Skeletal muscle cell (primary cell): Measurements from ENCODE around the gene LIPG.
A peak's percentile ranks its signal among the peaks of the same experiment; 100 is the strongest.

Experiments
- DNase-seq: peaks from one replicate; pipeline ENCODE4 v3.0.0-alpha.2; 2010; ENCODE audit warnings: low read depth
- H3K4me3 ChIP-seq: 2 replicates; pipeline ENCODE4 v1.5.1; 2011; ENCODE audit warnings: low read depth, mild to moderate bottlenecking, control low read depth, low read length, moderate library complexity

Gene LIPG

DNA sequence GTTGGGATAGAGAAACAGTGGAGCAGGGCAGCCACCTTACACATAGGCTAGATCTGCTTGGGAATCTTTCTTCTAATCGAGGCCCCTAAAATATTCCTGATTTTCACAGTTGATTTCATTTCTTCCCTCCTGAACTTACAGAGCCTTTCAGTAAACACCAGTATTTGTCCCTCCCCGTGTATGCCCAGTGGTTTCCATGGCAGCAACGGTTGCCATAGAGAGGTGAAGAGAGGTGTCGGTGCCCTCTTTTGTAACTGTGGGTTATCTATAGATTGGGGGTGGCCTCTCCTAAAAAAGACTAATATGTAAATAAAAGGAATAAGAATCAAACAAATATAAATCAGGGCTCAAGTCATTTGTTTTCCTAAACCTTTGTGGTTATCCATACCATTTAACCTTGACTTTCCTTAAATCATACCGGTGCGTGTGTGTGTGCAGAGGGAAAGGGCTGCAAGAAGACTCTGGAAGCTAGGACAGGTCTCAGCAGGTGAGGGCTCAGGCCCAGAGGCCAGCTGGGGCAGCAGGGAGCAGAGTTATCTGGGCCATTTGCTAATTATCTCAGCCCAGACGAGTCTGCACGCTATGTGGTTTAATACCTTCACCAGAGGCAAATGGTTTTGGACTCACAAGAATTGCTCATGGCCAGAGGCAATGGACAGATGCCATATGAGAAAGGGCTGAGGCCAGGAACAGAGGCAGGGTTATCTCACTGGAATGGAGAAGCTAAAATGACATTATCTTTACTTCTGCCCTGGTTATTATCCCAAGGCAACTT lies 35.5 kb downstream of the LIPG start:
- H3K4me3 ChIP-seq: no peak overlapping the region
- no peak for DNase-seq

DNA sequence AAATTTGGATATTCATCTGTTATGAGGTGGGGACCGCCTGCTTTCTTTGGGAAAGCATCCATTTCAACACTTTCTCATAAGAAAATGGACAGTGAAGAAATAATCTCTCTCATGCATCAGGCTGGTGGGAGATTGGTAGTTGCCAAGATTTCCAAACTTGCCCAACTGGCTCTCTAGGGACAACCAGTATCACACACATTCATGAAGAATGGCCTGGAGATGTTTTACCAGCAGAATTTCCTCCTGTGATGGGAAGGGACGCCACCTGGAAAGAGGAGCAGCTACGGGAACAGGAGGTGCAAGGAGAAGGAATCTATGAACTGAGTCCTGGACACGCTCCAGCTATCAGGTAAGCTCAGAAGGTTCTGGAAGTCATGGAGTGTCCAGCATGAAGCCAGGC lies 39.4 kb downstream of the LIPG start:
- no peak overlapping the region for H3K4me3 ChIP-seq
- DNase-seq: no peak

DNA sequence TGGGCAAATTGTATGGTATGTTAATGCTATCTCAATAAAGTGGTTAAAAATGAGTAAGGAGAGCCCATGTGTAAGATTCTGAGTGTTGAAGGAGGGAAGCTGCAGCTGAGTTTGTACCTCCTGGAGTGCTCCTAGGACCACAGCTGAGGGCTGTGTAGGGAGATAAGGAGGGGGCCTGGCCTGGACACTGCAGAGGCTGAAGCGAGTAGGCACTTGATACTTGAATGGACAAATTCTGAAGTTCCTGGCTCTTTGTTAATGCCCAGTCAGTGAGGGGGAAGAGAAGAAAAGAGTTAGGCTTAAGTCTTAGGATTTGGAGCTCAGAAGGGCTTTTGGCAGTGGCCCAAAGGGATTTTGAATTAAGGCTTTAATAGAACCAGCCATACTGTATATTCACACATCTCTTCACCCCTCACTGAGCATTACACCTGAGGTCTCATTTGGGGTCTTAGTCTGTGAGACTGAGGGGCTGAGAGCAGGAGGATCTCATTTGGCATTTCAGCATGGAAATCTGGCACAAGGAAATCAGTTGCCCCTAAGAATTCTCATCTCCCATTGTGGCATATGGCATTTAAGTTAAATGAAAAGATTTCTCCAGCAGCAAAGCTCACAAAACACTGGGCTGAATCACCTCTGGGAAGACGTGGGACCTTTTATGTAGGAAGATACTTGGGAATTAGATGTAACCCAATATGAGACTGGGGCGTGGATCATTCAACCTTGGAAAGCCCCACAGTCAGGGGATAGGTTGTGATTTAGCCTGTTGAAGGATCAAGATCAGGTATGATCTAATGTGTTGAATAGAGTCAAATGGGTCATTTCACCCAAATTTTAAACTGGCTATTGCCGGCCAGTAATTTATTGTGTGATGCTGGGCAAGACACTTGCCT lies 46.8 kb downstream of the LIPG start:
- no peak overlapping the region for H3K4me3 ChIP-seq
- DNase-seq: no peak

DNA sequence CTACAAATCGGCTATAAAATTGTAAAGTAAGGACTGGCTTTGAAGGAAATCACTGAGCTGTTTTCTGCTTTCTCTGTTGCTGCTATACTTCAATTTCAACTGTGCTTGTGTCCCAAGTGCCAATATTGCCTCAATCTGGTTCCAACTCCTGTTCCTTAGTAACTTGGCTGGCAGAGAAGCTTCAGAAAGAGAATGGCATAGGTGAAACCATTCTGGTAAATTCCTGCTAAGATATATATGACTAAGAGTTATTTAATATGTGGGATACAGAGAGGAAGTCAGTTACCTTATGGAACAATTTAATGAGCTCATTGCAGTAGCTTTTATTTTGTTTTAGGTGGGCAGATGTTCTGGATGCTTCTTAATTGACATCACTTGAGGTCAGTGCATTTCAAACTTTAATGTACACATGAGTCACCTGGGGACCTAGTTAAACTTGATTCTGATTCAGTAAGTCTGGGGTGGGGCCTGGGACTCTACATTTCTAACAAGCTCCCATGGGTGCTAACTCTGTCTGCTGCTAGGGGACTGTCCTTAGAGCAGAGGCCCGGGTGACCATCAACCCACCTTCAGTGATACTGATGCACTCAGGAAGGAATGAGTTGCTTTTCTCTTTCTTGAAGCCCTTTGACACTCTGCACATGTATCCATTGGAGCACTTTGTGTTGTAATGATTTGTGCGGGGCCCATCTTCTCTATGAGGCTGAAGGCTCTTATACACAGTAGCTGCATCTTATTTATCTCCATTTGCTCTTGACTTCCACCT lies 47.6 kb downstream of the LIPG start:
- DNase-seq: no peak
- no peak overlapping the region for H3K4me3 ChIP-seq

DNA sequence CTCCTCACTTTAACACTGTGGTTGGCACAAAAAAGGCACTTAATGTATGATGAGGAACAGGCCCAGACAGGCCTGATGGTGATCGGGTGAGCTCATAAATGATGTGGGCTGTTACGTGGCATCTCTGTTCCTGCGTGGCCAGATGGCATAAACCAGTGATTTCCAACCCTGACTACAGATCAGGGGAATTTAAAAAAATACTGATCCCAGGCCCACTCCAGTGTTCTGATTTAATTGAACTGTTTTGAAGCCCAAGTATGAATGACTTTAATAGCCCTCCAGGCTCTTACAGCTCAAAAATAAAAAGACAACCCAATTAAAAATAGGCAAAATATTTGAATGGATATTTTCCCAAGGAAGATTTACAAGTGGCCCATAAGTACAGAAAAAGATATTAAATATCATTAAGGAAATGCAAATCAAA lies 48.2 kb downstream of the LIPG start:
- DNase-seq: no peak
- no peak overlapping the region for H3K4me3 ChIP-seq

DNA sequence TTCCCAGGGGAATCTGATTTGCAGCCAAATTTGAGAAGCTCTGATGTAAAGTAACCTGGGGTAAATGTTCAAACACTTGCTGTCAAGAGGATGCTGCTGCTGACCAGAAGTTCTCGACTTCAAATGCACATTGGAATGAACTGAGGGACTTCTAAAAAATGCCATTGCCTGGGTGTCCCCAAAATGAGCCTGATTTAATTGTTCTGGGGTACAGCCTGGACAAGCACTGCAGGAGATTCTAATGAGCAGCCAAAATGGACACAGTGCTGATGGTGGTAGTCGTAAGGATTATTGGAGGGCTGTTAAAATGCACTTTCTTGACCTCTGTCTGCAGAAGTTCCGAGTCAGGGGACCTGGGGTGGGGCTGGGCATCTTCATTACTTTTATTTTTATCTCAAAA lies 49.5 kb downstream of the LIPG start:
- DNase-seq: no peak
- H3K4me3 ChIP-seq: no peak overlapping the region

DNA sequence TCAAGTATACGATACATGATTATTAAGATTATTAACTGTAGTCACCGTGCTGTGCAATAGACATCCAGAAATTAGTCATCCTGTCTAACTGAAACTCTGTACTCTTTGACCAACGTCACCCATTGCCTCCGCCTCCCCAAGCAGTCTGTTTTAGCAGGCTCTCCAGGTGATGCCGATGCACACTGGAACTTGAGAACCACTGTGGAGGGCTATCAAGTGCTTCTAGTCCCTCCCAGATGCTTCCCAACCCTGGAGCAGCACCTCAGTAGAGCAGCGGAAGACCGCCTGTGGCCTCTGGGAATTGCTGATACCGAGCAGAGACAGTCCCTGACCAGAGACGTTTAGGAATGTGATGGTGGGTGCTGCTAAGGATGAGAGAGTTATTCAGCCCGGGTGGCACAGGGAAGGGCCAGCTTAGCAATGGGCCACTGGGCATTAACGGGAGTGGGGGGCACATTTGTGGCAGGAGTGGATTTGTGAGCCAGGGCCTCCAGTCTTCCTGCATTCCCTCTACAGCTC lies 50.7 kb downstream of the LIPG start:
- DNase-seq: no peak
- H3K4me3 ChIP-seq: no peak overlapping the region

DNA sequence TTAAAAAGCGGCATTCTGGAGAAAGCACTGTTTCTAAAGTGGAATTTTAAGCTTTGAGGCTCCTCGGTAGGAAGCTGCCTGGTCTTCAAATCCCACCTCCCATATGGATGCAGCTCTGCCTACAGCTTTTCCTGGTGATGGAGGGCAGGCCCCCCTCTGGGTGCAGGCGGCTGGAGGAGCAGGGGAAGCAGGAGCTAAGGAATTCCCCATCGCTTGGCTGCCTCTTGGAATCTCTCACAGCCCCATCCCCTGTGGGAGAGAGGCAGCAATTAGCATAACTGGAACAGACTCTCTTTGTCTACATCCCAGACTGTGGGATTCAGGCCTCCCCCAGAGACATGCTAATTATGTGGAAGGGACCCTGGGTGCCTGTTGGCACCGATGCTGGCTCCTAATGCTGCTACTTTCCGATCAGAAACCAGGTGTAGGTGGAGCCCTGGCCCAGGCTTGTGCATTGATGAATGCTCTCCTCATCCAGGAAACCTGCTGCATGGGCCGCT lies 51.3 kb downstream of the LIPG start:
- H3K4me3 ChIP-seq: no peak overlapping the region
- DNase-seq: no peak

DNA sequence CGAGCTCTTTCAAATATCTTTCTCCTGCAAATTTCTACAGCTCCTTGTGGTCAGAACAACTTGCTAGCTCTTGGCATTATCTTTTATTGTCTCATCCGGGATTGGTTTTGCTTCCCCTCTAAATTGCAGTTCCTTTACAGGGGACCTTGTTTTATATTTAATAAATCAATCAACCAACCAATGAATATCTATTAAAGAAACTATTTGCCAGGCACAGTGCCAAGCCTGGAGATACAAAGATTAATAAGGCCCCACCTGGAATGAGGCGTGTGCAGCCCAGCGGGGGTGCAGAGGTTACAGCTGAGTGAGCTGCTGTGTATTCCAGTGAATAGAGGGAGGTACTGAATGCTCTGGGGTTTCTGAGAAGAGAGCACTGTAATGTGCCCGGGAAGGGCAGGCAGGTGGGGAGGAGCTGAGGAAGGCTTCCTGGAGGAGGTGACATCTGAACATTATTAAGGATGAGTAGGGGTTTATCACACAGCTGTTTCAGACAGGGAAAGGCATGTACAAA lies 51.8 kb downstream of the LIPG start:
- DNase-seq: no peak
- H3K4me3 ChIP-seq: no peak overlapping the region

DNA sequence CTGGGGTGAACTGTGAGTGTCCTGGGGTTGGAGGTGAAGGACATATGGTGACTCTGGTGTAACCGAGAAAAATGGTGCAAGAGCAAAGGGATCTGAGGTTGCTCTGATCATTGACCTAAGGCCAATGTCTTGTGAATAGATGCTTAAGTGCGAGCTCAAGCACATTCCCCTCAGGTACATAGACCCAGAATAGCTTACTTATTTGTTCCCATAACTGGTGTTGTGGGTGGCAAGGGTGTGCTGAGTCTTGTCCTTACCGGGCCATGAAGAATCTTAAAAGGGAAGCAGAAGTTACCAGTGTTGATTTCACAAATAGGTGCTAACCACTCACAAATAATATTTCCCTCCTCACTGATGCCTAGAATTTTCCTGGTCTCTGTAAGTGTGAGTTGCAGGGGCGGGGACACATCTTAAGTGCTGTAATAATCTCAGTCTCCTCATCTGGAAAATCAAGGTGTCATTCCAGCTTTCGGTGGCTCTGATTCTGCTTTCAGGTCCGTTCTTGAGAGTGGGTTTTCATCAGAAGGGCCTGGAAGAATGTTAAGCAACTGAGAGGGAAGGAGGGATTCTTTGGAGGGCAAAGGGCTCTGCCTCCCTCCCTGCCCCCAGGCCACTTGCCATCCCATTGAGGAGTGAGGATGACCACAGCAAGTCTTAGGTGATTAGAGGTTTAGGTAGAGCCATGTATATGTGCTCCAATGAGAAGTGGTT lies 54.9 kb downstream of the LIPG start:
- H3K4me3 ChIP-seq: no peak overlapping the region
- DNase-seq: no peak

DNA sequence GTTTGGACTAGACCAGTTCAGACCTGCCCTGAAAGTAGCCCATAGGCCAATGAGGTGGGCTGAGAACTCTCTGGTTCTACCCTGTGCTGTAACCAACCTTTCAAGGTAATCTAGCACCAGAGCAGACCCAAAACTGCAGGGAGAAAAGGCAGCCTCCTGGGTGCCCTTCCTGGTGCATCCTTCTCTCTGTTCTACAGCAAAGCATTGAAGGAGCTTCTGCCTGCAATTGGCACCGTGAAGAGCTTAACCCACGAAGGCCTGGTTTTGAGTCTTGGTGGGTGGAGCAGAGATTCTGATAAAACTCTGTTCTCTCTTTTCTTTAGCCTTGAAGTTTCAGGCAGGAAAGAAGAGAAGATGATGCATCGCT lies 55.5 kb downstream of the LIPG start:
- no peak overlapping the region for H3K4me3 ChIP-seq
- DNase-seq: no peak

DNA sequence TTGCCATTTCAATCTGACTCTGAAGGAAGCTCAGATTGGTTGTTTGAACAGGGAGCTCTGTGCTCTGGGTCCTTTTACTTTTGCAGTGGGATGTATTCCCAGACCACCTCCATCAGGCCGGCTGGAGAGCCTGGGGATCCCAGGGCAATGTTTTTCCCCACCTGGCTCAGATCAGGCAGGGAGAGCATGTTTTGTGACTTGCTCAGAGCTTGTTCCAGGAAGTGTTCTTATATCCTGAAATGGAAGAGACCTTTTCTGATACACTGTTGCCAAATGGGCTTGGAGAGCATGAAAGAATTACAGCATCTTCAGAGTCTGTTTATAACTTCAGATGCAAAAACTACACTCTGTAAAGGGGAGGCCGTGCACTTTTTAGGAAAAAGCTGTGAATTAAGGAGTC lies 56.0 kb downstream of the LIPG start:
- DNase-seq: no peak
- H3K4me3 ChIP-seq: no peak overlapping the region

DNA sequence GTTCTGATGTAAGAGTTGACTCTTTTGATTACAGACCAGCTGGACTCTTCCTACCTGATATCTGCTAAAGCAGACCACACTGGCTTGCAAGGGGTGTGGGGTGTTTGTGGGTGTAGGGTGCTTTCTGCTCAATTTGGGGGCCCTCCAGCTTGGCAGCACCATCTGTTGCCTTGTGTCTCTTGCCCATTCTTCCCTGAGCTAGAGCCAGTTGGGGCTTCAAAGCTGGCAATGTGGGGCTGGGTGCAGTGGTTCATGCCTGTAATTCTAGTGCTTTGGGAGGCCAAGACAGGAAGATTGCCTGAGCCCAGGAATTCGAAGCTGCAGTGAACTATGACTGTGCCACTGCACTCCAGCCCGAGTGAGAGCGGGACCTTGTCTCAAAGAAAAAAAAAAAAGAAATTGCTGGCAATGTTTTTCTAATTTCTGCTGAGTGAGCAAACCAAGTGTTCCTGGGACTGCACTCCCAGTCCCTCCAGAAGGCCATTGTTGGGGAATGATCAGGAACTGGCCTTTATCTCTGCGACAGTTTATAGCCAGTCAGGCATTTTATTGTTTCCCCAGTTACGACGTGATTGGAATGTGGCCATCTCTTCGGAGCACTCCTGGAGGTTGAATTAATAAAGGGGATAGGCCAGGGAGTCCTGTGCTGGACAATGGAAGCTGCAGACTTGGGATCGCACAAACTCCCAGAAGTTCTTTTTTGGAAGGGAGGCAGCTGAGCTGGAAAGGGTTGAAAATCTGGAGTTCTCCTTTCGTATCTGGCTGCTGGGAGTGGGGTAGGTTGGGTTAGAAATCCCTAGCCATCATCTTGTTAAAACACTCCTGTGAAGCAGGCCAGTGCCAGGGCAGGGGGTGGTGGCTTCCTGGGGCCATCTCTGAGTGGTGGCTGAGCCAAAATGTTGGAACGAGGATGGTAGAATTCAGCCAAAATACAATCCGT lies 57.2 kb downstream of the LIPG start:
- no peak for DNase-seq
- no peak overlapping the region for H3K4me3 ChIP-seq

DNA sequence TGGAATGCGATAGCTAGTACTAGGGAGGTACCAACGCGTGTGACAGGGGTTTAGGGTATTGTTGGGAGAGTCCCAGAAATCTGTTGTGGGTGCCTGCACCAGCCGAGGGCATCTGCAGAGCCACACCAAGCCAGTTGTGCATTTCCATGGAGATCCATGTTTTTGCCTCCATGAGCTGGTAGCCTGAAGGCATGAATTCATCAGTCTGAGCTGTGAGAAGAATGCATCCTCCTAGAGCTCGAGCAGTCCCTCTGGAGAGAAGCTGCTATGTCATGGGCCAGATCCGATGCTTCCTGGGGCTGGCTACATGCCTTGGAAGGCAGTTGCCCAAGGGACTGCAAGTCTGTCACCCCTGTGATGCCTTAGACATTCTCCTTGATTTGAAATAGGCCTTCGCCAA lies 57.9 kb downstream of the LIPG start:
- no peak for DNase-seq
- H3K4me3 ChIP-seq: no peak overlapping the region

DNA sequence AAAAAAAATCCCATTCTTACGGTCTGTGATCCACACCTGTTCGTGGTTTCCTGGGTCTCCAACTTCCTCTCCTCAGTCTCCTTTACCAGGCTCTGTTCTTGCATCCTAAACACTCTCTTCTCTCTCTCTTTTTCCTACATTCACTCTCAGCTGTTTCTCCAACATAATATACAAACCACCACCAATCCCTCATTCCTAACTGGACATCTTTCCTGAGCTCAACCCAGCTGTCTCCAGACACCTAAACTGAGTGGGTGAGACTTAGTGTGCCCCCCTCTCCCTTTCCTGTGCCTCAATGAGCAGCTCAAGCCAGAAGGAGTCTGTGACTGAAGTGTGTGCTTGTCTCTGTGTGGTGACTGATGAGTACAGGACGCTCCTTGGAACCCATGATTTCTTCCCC lies 59.4 kb downstream of the LIPG start:
- H3K4me3 ChIP-seq: no peak overlapping the region
- peak; percentile 37 for DNase-seq

DNA sequence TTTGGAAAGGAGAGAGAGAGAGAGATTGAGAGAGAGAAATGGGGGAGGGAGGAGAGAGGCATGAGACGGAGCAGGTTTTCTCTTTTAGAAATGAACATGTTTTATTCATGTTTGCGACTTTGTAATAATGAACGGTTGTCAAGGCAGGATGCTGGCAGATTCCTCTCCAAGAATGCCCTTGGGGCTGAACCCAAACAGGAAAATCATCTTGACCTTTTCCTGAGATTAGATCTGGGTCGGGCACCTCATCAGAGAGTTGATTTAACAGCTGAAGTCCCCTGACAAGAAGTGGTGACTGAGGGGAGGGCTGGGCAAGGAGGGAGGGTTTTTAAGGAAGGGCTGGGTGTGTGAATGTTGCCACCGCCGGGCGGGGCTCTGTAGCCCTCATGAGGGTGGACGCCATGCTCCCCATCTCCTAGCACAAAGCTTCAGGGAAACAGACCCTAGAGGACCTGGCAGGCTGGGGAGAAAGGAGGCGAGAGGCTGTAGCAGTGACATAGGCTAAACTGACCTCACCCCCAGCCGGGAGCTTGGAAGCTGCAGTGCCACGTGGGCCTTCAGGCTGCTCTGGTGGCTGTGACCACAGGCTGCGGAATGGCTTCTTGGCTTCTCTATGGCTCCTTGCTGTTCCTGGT lies 60.0 kb downstream of the LIPG start:
- no peak for DNase-seq
- no peak overlapping the region for H3K4me3 ChIP-seq

DNA sequence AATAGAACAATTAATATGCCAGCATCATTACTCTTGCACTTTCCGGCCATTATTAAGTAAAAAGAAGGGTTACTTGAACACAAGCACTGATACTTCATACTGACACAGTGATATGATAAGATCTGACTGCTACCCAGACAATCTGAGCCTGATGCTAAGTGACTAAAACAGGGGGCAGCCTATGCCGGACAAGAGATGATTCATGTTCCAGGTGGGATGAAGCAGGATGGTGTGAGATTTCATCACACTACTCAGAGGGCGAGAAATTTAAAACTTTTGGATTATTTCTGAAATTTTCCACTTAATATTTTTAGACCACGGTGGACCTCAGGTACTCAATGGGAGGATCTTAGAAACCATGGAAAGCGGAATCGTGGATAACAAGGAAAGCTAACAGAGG lies 61.7 kb downstream of the LIPG start:
- no peak for DNase-seq
- no peak overlapping the region for H3K4me3 ChIP-seq
